ENCODE measurements around the gene ZNF165.

DNA sequence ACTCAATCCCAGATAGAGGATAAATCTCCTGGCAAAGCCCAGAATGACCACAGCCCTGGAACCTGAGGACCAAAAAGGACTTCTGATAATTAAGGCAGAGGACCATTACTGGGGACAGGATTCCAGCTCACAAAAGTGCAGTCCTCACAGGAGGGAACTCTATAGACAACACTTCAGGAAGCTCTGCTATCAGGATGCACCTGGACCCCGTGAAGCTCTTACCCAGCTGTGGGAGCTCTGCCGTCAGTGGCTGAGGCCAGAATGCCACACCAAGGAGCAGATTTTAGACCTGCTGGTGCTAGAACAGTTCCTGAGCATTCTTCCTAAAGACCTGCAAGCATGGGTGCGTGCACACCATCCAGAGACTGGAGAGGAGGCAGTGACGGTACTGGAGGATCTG lies 45.0 kb downstream of the ZNF165 start:
- TF ChIP-seq, protein P1, sequence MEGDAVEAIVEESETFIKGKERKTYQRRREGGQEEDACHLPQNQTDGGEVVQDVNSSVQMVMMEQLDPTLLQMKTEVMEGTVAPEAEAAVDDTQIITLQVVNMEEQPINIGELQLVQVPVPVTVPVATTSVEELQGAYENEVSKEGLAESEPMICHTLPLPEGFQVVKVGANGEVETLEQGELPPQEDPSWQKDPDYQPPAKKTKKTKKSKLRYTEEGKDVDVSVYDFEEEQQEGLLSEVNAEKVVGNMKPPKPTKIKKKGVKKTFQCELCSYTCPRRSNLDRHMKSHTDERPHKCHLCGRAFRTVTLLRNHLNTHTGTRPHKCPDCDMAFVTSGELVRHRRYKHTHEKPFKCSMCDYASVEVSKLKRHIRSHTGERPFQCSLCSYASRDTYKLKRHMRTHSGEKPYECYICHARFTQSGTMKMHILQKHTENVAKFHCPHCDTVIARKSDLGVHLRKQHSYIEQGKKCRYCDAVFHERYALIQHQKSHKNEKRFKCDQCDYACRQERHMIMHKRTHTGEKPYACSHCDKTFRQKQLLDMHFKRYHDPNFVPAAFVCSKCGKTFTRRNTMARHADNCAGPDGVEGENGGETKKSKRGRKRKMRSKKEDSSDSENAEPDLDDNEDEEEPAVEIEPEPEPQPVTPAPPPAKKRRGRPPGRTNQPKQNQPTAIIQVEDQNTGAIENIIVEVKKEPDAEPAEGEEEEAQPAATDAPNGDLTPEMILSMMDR (conservative IDR thresholded peaks at IDR 0.05 in 1 of 2, IDR thresholded peaks at IDR 0.05 in 1 of 2; ENCODE audit: low read depth in 1 of 2, low read length in 2 of 2), result no peak
- TF ChIP-seq EZH2 (IDR thresholded peaks at IDR 0.05; ENCODE audit: low read length, missing control alignments), result no peak

Data from fibroblast of lung (primary cell).